HL-60 (cell line): ENCODE results near the gene RNASE12.

Source experiments
- DNase-seq, 2 experiments: peaks; one replicate each; pipeline ENCODE4 v3.0.0-alpha.2; 2010 to 2020; ENCODE audit warnings: low read depth in 1 of 2, low spot score in 1 of 2
- H3K27ac ChIP-seq: fragments of 250-450 bp; sonication (Bioruptor Pico); replicated peaks from 2 replicates; pipeline ENCODE4 v1.5.1; 2020; ENCODE audit warnings: mild to moderate bottlenecking, moderate library complexity
- H3K27me3 ChIP-seq: fragments of 250-450 bp; sonication (Bioruptor Pico); 2 replicates; pipeline ENCODE4 v1.5.1; 2021; ENCODE audit warnings: mild to moderate bottlenecking, moderate library complexity; ENCODE audit not compliant: insufficient read depth, poor library complexity, severe bottlenecking
- H3K4me3 ChIP-seq: replicated peaks from 2 replicates; pipeline ENCODE4 v1.5.1; 2011; ENCODE audit warnings: mild to moderate bottlenecking, control low read depth, low read length; ENCODE audit not compliant: insufficient read depth
- CTCF ChIP-seq: IDR thresholded peaks from one replicate; pipeline ENCODE4 v1.5.1; 2011; ENCODE audit warnings: low read length, control low read depth, inconsistent platforms; ENCODE audit not compliant: insufficient read depth
- GABPA ChIP-seq: IDR thresholded peaks from 2 replicates; pipeline ENCODE4 v1.6.1; 2012; ENCODE audit warnings: low read depth
- POLR2AphosphoS5 ChIP-seq: IDR thresholded peaks from 2 replicates; pipeline ENCODE4 v1.6.1; 2012; ENCODE audit warnings: low read depth
- SPI1 ChIP-seq: IDR thresholded peaks from 2 replicates; pipeline ENCODE4 v1.6.1; 2012; ENCODE audit warnings: low read depth, mild to moderate bottlenecking, borderline replicate concordance
- TF ChIP-seq, protein P1 (sequence below): IDR thresholded peaks from 2 replicates; pipeline ENCODE4 v1.6.1; 2012; ENCODE audit warnings: low read depth; ENCODE audit not compliant: insufficient replicate concordance

RNASE12 gene

DNA sequence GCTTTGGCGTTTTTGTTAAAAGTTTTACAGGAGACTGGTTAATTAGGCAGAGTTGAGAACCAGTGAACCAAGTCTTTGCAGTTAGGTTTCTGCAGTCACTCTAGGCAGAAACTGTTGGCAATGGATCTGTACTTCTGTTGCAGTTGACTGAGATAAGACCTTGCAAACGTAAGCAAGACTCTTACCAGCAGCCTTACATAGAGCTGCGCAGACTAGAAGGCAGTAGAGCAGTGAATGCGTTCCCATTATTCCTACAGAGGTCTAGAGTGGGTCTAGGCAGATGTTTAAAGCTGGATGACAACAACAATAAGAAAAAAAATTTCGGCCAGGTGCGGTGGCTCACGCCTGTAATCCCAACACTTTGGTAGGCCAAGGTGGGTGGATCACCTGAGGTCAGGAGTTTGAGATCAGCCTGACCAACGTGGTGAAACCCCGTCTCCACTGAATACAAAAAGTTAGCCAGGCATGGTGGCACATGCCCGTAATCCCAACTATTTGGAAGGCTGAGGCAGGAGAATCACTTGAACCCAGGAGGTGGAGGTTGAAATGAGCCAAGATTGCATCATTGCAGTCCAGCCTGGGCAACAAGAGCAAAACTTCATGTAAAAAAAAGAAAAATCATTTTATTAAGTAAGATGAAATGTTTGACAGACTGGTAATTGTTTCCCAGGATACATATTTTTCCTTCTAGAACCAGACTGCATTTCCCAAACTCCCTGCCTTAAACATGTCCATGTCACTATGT, 42.6 kb downstream of the RNASE12 start:
- TF ChIP-seq CTCF (no peak), POLR2AphosphoS5 (no peak), SPI1 (no peak), GABPA (no peak)
- TF ChIP-seq, protein P1, sequence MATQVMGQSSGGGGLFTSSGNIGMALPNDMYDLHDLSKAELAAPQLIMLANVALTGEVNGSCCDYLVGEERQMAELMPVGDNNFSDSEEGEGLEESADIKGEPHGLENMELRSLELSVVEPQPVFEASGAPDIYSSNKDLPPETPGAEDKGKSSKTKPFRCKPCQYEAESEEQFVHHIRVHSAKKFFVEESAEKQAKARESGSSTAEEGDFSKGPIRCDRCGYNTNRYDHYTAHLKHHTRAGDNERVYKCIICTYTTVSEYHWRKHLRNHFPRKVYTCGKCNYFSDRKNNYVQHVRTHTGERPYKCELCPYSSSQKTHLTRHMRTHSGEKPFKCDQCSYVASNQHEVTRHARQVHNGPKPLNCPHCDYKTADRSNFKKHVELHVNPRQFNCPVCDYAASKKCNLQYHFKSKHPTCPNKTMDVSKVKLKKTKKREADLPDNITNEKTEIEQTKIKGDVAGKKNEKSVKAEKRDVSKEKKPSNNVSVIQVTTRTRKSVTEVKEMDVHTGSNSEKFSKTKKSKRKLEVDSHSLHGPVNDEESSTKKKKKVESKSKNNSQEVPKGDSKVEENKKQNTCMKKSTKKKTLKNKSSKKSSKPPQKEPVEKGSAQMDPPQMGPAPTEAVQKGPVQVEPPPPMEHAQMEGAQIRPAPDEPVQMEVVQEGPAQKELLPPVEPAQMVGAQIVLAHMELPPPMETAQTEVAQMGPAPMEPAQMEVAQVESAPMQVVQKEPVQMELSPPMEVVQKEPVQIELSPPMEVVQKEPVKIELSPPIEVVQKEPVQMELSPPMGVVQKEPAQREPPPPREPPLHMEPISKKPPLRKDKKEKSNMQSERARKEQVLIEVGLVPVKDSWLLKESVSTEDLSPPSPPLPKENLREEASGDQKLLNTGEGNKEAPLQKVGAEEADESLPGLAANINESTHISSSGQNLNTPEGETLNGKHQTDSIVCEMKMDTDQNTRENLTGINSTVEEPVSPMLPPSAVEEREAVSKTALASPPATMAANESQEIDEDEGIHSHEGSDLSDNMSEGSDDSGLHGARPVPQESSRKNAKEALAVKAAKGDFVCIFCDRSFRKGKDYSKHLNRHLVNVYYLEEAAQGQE: no peak
- no peak for DNase-seq
- Histone ChIP-seq H3K4me3 (no peak overlapping the region), H3K27me3 (no peaks in the 10 kb centered on the region), H3K27ac (no peak overlapping the region)

- Histone ChIP-seq H3K27me3 (no peaks in the 10 kb centered on the region), H3K4me3 (no peak overlapping the region), H3K27ac (no peak overlapping the region)
- no peak for TF ChIP-seq SPI1
- TF ChIP-seq POLR2AphosphoS5: no peak
- TF ChIP-seq, protein P1: no peak
- no peak for TF ChIP-seq CTCF
- TF ChIP-seq GABPA: no peak
- no peak for DNase-seq
Measured at GRCh38 chr14:20546877-20547276, 44.3 kb downstream of the RNASE12 start.
